Common myeloid progenitor, CD34-positive (primary cell): ENCODE results near the gene WFDC9.
"Not testable (repeated sequence)": the region's sequence is repeated elsewhere in the genome, so short reads cannot be mapped to it uniquely, and the experiment has no call there.

Experiments used
- CTCF ChIA-PET: fragments of 350-600 bp; sonication (Branson Sonifier 250); formaldehyde crosslinking; loops from one replicate; lab custom pipeline; 2021; ENCODE audit warnings: antibody characterized with exemption; lab: Charles Lee
- POLR2A ChIA-PET: fragments of 350-600 bp; sonication (Branson Sonifier 250); formaldehyde crosslinking; loops from one replicate; lab custom pipeline; 2021; ENCODE audit warnings: antibody characterized with exemption; lab: Charles Lee
- DNase-seq, 3 donors: peaks; one replicate each; pipeline versions ENCODE4 v3.0.0 to v3.0.0-alpha.2; 2013
- H3K27ac ChIP-seq, 2 experiments: 1 replicate in 1 of 2; 2 replicates in 1 of 2; pipeline ENCODE4 v1.7.0; 2013; ENCODE audit warnings: inconsistent platforms in 2 of 2, low read length in 2 of 2, mild to moderate bottlenecking in 2 of 2, low read depth in 1 of 2, moderate library complexity in 1 of 2; ENCODE audit not compliant: severe bottlenecking in 2 of 2, insufficient read depth in 1 of 2, poor library complexity in 1 of 2
- H3K27me3 ChIP-seq, 5 experiments: replicated peaks in 2 of 5; 1 replicate in 3 of 5; 2 replicates in 2 of 5; pipeline versions ENCODE4 v1.6.1 to v1.7.0; 2013; ENCODE audit warnings: low read length in 4 of 5, mild to moderate bottlenecking in 2 of 5, moderate library complexity in 2 of 5, inconsistent platforms in 1 of 5; ENCODE audit not compliant: insufficient read depth in 5 of 5, control insufficient read depth in 4 of 5
- H3K36me3 ChIP-seq, 4 experiments: 1 replicate in 2 of 4; 2 replicates in 2 of 4; pipeline versions ENCODE4 v1.6.1 to v1.7.0; 2013; ENCODE audit warnings: low read length in 3 of 4, control low read depth in 1 of 4, mild to moderate bottlenecking in 1 of 4; ENCODE audit not compliant: control insufficient read depth in 4 of 4, insufficient read depth in 4 of 4
- H3K4me1 ChIP-seq, 4 experiments: 1 replicate in 3 of 4; 2 replicates in 1 of 4; pipeline versions ENCODE4 v1.6.1 to v1.7.1; 2013; ENCODE audit warnings: low read length in 3 of 4, mild to moderate bottlenecking in 3 of 4, control low read depth in 1 of 4, inconsistent platforms in 1 of 4, moderate library complexity in 1 of 4; ENCODE audit not compliant: control insufficient read depth in 4 of 4, insufficient read depth in 4 of 4; ENCODE audit errors: control extremely low read depth in 1 of 4
- H3K4me3 ChIP-seq, 7 experiments: 1 replicate in 4 of 7; 2 replicates in 3 of 7; pipeline versions ENCODE4 v1.5.1 to v1.7.0; 2013; ENCODE audit warnings: mild to moderate bottlenecking in 7 of 7, low read length in 6 of 7, moderate library complexity in 6 of 7, inconsistent platforms in 2 of 7, low read depth in 2 of 7, control low read depth in 1 of 7; ENCODE audit not compliant: insufficient read depth in 4 of 7, control insufficient read depth in 1 of 7; ENCODE audit errors: extremely low read depth in 1 of 7
- H3K9me3 ChIP-seq, 5 experiments: 1 replicate in 4 of 5; 2 replicates in 1 of 5; pipeline versions ENCODE4 v1.6.1 to v1.7.1; 2013; ENCODE audit warnings: low read length in 4 of 5, mild to moderate bottlenecking in 2 of 5, inconsistent platforms in 1 of 5, low read depth in 1 of 5, moderate library complexity in 1 of 5; ENCODE audit not compliant: control insufficient read depth in 4 of 5, insufficient read depth in 2 of 5; ENCODE audit errors: control extremely low read depth in 1 of 5
- WGBS: methylation state at CpG from one replicate; pipeline ENCODE4 v1.1.5; 2013; ENCODE audit not compliant: insufficient coverage; 5-methylcytosine and 5-hydroxymethylcytosine counted together

WFDC9 gene

DNA sequence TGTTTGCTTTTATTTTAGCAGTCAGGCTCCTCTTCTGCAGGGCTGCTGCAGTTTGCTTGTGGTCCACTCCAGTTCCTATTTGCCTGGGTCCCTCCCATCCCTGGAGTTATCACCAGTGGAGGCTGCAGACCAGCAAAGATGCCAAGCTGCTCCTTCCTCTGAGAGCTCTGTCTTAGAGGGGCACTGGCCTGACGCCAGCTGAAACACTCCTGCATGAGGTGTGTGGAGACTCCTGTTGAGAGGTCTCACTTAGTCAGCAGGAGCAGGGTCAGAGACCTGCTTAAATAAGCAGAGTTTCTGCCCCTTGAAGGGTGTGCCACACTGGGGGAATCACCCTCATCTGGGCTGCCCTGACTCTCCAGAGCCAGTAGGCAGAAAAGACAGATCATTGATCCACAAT lies 35.8 kb downstream of the WFDC9 start:
- 0% methylated on average over 1 of the region's 1 CpG for WGBS
- CTCF ChIA-PET, result interaction anchor here (1.1 to 3.6 kb wide), 2 partner anchors 16 to 175 kb away, joined by 3 to 20 read pairs; partner anchors contain the start of gene WFDC8
- no peaks in the 10 kb centered on the region for H3K4me1 ChIP-seq
- H3K9me3 ChIP-seq, result peaks cover 0 to 2% (median 0%) of the 10 kb centered on the region in 5 experiments
- peaks cover 0 to 14% (median 1%) of the 10 kb centered on the region in 5 experiments for H3K27me3 ChIP-seq
- POLR2A ChIA-PET, result no interaction called here
- no peak overlapping the region for H3K27ac ChIP-seq
- no peak for DNase-seq
- H3K4me3 ChIP-seq, result no peak overlapping the region
- no peaks in the 10 kb centered on the region for H3K36me3 ChIP-seq

GRCh38 chr20:45593498-45593897 lies 37.6 kb downstream of the WFDC9 start:
- ChIA-PET CTCF (interaction anchor here (0.6 to 3.6 kb wide), 4 partner anchors 16 to 177 kb away, joined by 3 to 20 read pairs (median 4); partner anchors contain the start of gene WFDC10A), POLR2A (no interaction called here)
- WGBS, result 20% methylated on average over 1 of the region's 1 CpG
- Histone ChIP-seq H3K9me3 (peaks cover 0 to 8% (median 0%) of the 10 kb centered on the region in 5 experiments), H3K36me3 (no peaks in the 10 kb centered on the region), H3K27ac (no peak overlapping the region), H3K27me3 (peaks cover 0 to 9% (median 3%) of the 10 kb centered on the region in 5 experiments), H3K4me1 (no peaks in the 10 kb centered on the region), H3K4me3 (no peak overlapping the region)
- DNase-seq, result no peak

- WGBS, result 20% methylated on average over 2 of the region's 5 CpGs
- no peak overlapping the region for H3K4me3 ChIP-seq
- POLR2A ChIA-PET, result no interaction called here
- DNase-seq, result peak; percentile 70 to 85 (median 85)
- H3K27ac ChIP-seq, result no peak overlapping the region
- H3K27me3 ChIP-seq, result peaks cover 0 to 9% (median 3%) of the 10 kb centered on the region in 5 experiments
- H3K36me3 ChIP-seq, result no peaks in the 10 kb centered on the region
- H3K9me3 ChIP-seq, result peaks cover 0 to 8% (median 0%) of the 10 kb centered on the region in 5 experiments
- CTCF ChIA-PET, result interaction anchor here (0.7 to 3.6 kb wide), 4 partner anchors 36 to 187 kb away, joined by 3 to 20 read pairs (median 4); partner anchors contain the start of gene WFDC10A
- no peaks in the 10 kb centered on the region for H3K4me1 ChIP-seq
Observed at GRCh38 chr20:45592574-45593189, 38.4 kb downstream of the WFDC9 start.

- Histone ChIP-seq H3K4me3 (no peak overlapping the region), H3K27ac (no peak overlapping the region), H3K36me3 (no peaks in the 10 kb centered on the region), H3K9me3 (peaks cover 0 to 8% (median 0%) of the 10 kb centered on the region in 5 experiments), H3K27me3 (peaks cover 0 to 9% (median 0%) of the 10 kb centered on the region in 5 experiments), H3K4me1 (no peaks in the 10 kb centered on the region)
- no peak for DNase-seq
- ChIA-PET POLR2A (no interaction called here), CTCF (interaction anchor here (0.9 to 1.6 kb wide), 2 partner anchors 181 to 295 kb away, joined by 3 to 7 read pairs; no protein-coding TSS in a partner anchor)
- WGBS, result no CpG with 5 or more reads among the region's 1 CpG
Observed at GRCh38 chr20:45589725-45590124, 41.4 kb downstream of the WFDC9 start.

DNA sequence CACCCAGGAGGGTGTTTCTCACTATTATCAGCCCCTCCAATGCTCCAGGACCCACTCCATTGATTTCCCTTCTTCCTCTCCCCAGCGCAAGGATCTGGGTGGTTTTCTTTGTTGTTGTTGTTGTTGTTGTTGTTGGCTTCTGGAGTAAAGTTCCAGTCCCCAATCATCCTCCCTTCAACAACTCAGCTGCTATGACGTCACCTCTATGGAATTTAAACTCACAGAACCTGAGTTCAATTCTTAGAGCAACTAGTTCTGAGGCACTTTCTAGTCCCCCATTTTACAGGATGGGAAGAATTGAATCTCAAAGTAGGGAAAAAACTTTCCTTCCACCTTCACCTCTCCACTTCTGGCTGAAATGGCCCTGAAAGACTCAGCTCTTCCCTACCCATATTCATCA lies 42.3 kb downstream of the WFDC9 start:
- Histone ChIP-seq H3K4me1 (no peaks in the 10 kb centered on the region), H3K27ac (no peak overlapping the region), H3K27me3 (peaks cover 0 to 9% (median 0%) of the 10 kb centered on the region in 5 experiments), H3K9me3 (peaks cover 0 to 8% (median 0%) of the 10 kb centered on the region in 5 experiments), H3K36me3 (no peaks in the 10 kb centered on the region), H3K4me3 (no peak overlapping the region)
- no CpG with 5 or more reads among the region's 2 CpGs for WGBS
- DNase-seq, result no peak
- ChIA-PET POLR2A (no interaction called here), CTCF (interaction anchor here (0.9 to 1.6 kb wide), 2 partner anchors 182 to 295 kb away, joined by 3 to 7 read pairs; no protein-coding TSS in a partner anchor)

DNA sequence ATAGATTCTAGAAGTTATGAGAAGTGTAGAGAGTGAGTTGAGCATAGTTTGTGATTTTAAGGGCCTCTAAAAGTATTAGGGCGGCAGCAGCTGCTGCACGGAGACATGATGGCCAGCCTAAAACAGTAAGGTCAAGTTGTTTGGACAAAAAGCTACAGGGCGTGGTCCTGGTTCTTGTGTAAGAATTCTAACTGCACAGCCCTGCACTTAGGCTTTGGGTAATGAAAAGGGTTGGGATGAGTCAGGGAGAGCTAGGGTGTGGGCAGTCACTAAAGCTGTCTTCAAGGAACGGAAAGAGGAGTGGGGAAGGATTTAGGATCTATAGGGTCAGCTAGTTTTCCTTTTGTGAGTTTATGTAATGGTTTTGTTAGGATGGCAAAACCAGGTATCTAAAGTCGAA lies 45.1 kb downstream of the WFDC9 start:
- H3K9me3 ChIP-seq, POLR2A ChIA-PET, H3K4me3 ChIP-seq, DNase-seq, H3K27ac ChIP-seq, H3K27me3 ChIP-seq, H3K4me1 ChIP-seq, H3K36me3 ChIP-seq: not testable (repeated sequence)
- CTCF ChIA-PET, result interaction anchor here (1.0 kb wide), 1 partner anchor 43 kb away, joined by 3 read pairs; the partner anchor contains the start of gene WFDC10A
- 97% methylated on average over 5 of the region's 5 CpGs for WGBS

DNA sequence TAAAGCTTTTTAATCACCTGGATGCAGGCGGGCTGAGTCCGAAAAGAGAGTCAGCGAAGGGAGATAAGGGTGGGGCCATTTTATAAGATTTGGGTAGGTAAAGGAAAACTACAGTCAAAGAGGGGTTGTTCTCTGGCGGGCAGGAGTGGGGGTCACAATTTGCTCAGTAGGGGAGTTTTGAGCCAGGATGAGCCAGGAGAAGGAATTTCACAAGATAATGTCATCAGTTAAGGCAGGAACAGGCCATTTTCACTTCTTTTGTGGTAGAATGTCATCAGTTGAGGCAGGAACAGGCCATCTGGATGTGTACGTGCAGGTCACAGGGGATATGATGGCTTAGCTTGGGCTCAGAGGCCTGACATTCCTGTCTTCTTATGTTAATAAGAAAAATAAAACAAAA lies 46.8 kb downstream of the WFDC9 start:
- WGBS, result 100% methylated on average over 2 of the region's 5 CpGs
- H3K4me1 ChIP-seq, H3K36me3 ChIP-seq, DNase-seq, H3K27me3 ChIP-seq, POLR2A ChIA-PET, CTCF ChIA-PET, H3K27ac ChIP-seq, H3K9me3 ChIP-seq, H3K4me3 ChIP-seq: not testable (repeated sequence)
